Liver (tissue), 9 donors: ENCODE measurements around the gene ANKRD13A. TPM values are rescaled to one million over a fixed set of nuclear protein-coding genes. Genes with fewer than 3 reads are reported as not detected.
A peak's percentile ranks its signal among the peaks of the same experiment; 100 is the strongest.

Experiments used
- DNase-seq: peaks from one replicate; pipeline ENCODE4 v3.0.0-alpha.2; 2017; ENCODE audit warnings: low spot score
- H3K27ac ChIP-seq, 2 donors: one replicate each; pipeline ENCODE4 v1.7.0; 2013; ENCODE audit warnings: inconsistent platforms in 2 of 2, low read length in 2 of 2, control low read depth in 1 of 2, low read depth in 1 of 2, mild to moderate bottlenecking in 1 of 2
- H3K27me3 ChIP-seq, 4 donors: one replicate each; pipeline versions ENCODE4 v1.6.1 to v1.7.0; 2013; ENCODE audit warnings: low read length in 3 of 4, inconsistent platforms in 1 of 4, mild to moderate bottlenecking in 1 of 4, moderate library complexity in 1 of 4; ENCODE audit not compliant: control insufficient read depth in 4 of 4, insufficient read depth in 4 of 4
- H3K36me3 ChIP-seq, 4 donors: one replicate each; pipeline versions ENCODE4 v1.6.1 to v1.7.0; 2013; ENCODE audit warnings: low read length in 3 of 4, mild to moderate bottlenecking in 3 of 4, low read depth in 1 of 4, moderate library complexity in 1 of 4; ENCODE audit not compliant: control insufficient read depth in 4 of 4, insufficient read depth in 3 of 4
- H3K4me1 ChIP-seq, 4 donors: one replicate each; pipeline versions ENCODE4 v1.6.1 to v1.7.0; 2013; ENCODE audit warnings: low read length in 3 of 4, mild to moderate bottlenecking in 3 of 4, moderate library complexity in 1 of 4; ENCODE audit not compliant: control insufficient read depth in 4 of 4, insufficient read depth in 4 of 4
- H3K4me3 ChIP-seq, 3 donors: one replicate each; pipeline versions ENCODE4 v1.6.1 to v1.7.0; 2013; ENCODE audit warnings: low read length in 3 of 3, control low read depth in 1 of 3, low read depth in 1 of 3, mild to moderate bottlenecking in 1 of 3
- H3K9ac ChIP-seq, 2 donors: one replicate each; pipeline ENCODE4 v1.7.0; 2013; ENCODE audit warnings: low read length in 2 of 2, mild to moderate bottlenecking in 2 of 2, moderate library complexity in 2 of 2, control low read depth in 1 of 2, low read depth in 1 of 2
- H3K9me3 ChIP-seq, 4 donors: one replicate each; pipeline versions ENCODE4 v1.6.1 to v1.7.0; 2013; ENCODE audit warnings: low read length in 3 of 4; ENCODE audit not compliant: control insufficient read depth in 4 of 4
- CTCF ChIP-seq: fragments of 150-350 bp; IDR thresholded peaks from 2 replicates; pipeline ENCODE4 v1.5.1; 2017; ENCODE audit warnings: improper control_type of control experiment, low read depth, low read length; ENCODE audit not compliant: missing input control
- EGR1 ChIP-seq, 2 donors: IDR thresholded peaks; 2 replicates each; pipeline ENCODE4 v1.6.1; 2016 to 2018; ENCODE audit warnings: antibody characterized with exemption in 2 of 2, low read depth in 2 of 2
- FOXA1 ChIP-seq: IDR thresholded peaks from 2 replicates; pipeline ENCODE4 v1.6.1; 2016; ENCODE audit warnings: antibody characterized with exemption
- FOXA2 ChIP-seq: IDR thresholded peaks from 2 replicates; pipeline ENCODE4 v1.6.1; 2016; ENCODE audit warnings: antibody characterized with exemption
- GABPA ChIP-seq, 2 donors: IDR thresholded peaks in 1 of 2; conservative IDR thresholded peaks in 1 of 2; 2 replicates each; pipeline ENCODE4 v1.6.1; 2016; ENCODE audit warnings: antibody characterized with exemption in 2 of 2, mild to moderate bottlenecking in 1 of 2, moderate library complexity in 1 of 2
- HNF4A ChIP-seq, 2 donors: conservative IDR thresholded peaks; 2 replicates each; pipeline ENCODE4 v1.6.1; 2016; ENCODE audit warnings: antibody characterized with exemption in 2 of 2, mild to moderate bottlenecking in 2 of 2
- HNF4G ChIP-seq: IDR thresholded peaks from 2 replicates; pipeline ENCODE4 v1.6.1; 2016; ENCODE audit warnings: antibody characterized with exemption
- JUND ChIP-seq, 2 donors: IDR thresholded peaks; 2 replicates each; pipeline ENCODE4 v1.6.1; 2016; ENCODE audit warnings: antibody characterized with exemption in 2 of 2
- NR2F2 ChIP-seq: IDR thresholded peaks from 2 replicates; pipeline ENCODE4 v1.6.1; 2016; ENCODE audit warnings: antibody characterized with exemption
- RAD21 ChIP-seq, 2 donors: IDR thresholded peaks; 2 replicates each; pipeline ENCODE4 v1.6.1; 2016; ENCODE audit warnings: antibody characterized with exemption in 2 of 2, mild to moderate bottlenecking in 2 of 2
- RXRA ChIP-seq, 2 donors: IDR thresholded peaks; 2 replicates each; pipeline ENCODE4 v1.6.1; 2017 to 2018; ENCODE audit warnings: antibody characterized with exemption in 2 of 2, mild to moderate bottlenecking in 1 of 2
- SP1 ChIP-seq: IDR thresholded peaks from 2 replicates; pipeline ENCODE4 v1.6.1; 2018; ENCODE audit warnings: antibody characterized with exemption, mild to moderate bottlenecking
- TAF1 ChIP-seq: conservative IDR thresholded peaks from 2 replicates; pipeline ENCODE4 v1.6.1; 2016; ENCODE audit warnings: antibody characterized with exemption, mild to moderate bottlenecking
- YY1 ChIP-seq: IDR thresholded peaks from 2 replicates; pipeline ENCODE4 v1.6.1; 2016; ENCODE audit warnings: antibody characterized with exemption, mild to moderate bottlenecking
- ZBTB33 ChIP-seq: IDR thresholded peaks from 2 replicates; pipeline ENCODE4 v1.6.1; 2016; ENCODE audit warnings: antibody characterized with exemption
- WGBS: extraction: QIAGEN DNeasy Blood & Tissue Kit; methylation state at CpG from one replicate; pipeline ENCODE4 v1.1.7; 2013; 5-methylcytosine and 5-hydroxymethylcytosine counted together
- polyA plus RNA-seq, 2 donors: library from polyadenylated mRNA; stranded (reverse) in 1 of 2; unstranded in 1 of 2; fragments of 200-250 nt in 1 of 2; fragments of >200 nt in 1 of 2; fragmentation: Nextera tagmentation in 1 of 2; extraction: Ambion mirVana in 1 of 2; gene quantifications; one replicate each; pipeline versions ENCODE4 v1.2.1 to v1.2.3, GENCODE V29; 2013 to 2015
- total RNA-seq, 2 donors: library from RNA; depleted of rRNA; stranded (reverse); fragments of >200 nt; gene quantifications; one replicate each; pipeline ENCODE4 v1.2.3, GENCODE V29; 2014
- TF ChIP-seq, protein P1 (sequence below): IDR thresholded peaks from 2 replicates; pipeline ENCODE4 v1.6.1; 2016; ENCODE audit warnings: antibody characterized with exemption, mild to moderate bottlenecking
- TF ChIP-seq, protein P2 (sequence below): IDR thresholded peaks from 2 replicates; pipeline ENCODE4 v1.6.1; 2016; ENCODE audit warnings: antibody characterized with exemption
- TF ChIP-seq, protein P3 (sequence below): IDR thresholded peaks from 2 replicates; pipeline ENCODE4 v1.6.1; 2016; ENCODE audit warnings: antibody characterized with exemption
- donor health status: healthy.
- donor health status: healthy.
- donor health status: healthy.
- donor health status: healthy.
- donor health status: healthy.

ANKRD13A gene
- total and polyA plus RNA-seq, 4 donors: 7.0 to 40.5 (median 18.8) TPM

- Histone ChIP-seq H3K36me3 (peaks cover 0 to 24% (median 16%) of the 10 kb centered on the region in 4 donors), H3K27me3 (no peaks in the 10 kb centered on the region), H3K27ac (peak overlapping the region; percentile 8 to 29), H3K4me1 (peaks cover 3 to 32% (median 21%) of the 10 kb centered on the region in 4 donors), H3K9ac (no peak overlapping the region), H3K4me3 (no peak overlapping the region), H3K9me3 (no peaks in the 10 kb centered on the region)
- no peak for DNase-seq
- TF ChIP-seq, protein P1, sequence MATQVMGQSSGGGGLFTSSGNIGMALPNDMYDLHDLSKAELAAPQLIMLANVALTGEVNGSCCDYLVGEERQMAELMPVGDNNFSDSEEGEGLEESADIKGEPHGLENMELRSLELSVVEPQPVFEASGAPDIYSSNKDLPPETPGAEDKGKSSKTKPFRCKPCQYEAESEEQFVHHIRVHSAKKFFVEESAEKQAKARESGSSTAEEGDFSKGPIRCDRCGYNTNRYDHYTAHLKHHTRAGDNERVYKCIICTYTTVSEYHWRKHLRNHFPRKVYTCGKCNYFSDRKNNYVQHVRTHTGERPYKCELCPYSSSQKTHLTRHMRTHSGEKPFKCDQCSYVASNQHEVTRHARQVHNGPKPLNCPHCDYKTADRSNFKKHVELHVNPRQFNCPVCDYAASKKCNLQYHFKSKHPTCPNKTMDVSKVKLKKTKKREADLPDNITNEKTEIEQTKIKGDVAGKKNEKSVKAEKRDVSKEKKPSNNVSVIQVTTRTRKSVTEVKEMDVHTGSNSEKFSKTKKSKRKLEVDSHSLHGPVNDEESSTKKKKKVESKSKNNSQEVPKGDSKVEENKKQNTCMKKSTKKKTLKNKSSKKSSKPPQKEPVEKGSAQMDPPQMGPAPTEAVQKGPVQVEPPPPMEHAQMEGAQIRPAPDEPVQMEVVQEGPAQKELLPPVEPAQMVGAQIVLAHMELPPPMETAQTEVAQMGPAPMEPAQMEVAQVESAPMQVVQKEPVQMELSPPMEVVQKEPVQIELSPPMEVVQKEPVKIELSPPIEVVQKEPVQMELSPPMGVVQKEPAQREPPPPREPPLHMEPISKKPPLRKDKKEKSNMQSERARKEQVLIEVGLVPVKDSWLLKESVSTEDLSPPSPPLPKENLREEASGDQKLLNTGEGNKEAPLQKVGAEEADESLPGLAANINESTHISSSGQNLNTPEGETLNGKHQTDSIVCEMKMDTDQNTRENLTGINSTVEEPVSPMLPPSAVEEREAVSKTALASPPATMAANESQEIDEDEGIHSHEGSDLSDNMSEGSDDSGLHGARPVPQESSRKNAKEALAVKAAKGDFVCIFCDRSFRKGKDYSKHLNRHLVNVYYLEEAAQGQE: no peak
- TF ChIP-seq ZBTB33 (no peak), YY1 (no peak), HNF4A (conservative IDR thresholded peaks at IDR 0.05) (no peak), FOXA2 (no peak), RXRA (IDR thresholded peaks at IDR 0.05) (no peak), RAD21 (IDR thresholded peaks at IDR 0.05) (no peak), SP1 (no peak), HNF4G (no peak), NR2F2 (no peak), JUND (IDR thresholded peaks at IDR 0.05) (no peak)
- TF ChIP-seq, protein P2, sequence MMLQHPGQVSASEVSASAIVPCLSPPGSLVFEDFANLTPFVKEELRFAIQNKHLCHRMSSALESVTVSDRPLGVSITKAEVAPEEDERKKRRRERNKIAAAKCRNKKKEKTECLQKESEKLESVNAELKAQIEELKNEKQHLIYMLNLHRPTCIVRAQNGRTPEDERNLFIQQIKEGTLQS: no peak
- TF ChIP-seq, protein P3, sequence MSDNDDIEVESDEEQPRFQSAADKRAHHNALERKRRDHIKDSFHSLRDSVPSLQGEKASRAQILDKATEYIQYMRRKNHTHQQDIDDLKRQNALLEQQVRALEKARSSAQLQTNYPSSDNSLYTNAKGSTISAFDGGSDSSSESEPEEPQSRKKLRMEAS: no peak
- WGBS: 88% methylated on average over 5 of the region's 5 CpGs
Observed at GRCh38 chr12:110037315-110037714, 38.1 kb downstream of the ANKRD13A start.

GRCh38 chr12:110038741-110039084 is 39.5 kb downstream of the ANKRD13A start:
- no peaks in the 10 kb centered on the region for H3K27me3 ChIP-seq
- peaks cover 7 to 42% (median 28%) of the 10 kb centered on the region in 4 donors for H3K4me1 ChIP-seq
- no peak overlapping the region for H3K4me3 ChIP-seq
- no peak for TF ChIP-seq YY1
- TF ChIP-seq EGR1 (IDR thresholded peaks at IDR 0.05; ENCODE audit: low read depth in 2 of 2): no peak
- no peak for TF ChIP-seq RAD21 (IDR thresholded peaks at IDR 0.05)
- no peak for TF ChIP-seq FOXA2
- TF ChIP-seq, protein P3: no peak
- TF ChIP-seq HNF4A (conservative IDR thresholded peaks at IDR 0.05): no peak
- no peak for TF ChIP-seq NR2F2
- TF ChIP-seq ZBTB33: no peak
- TF ChIP-seq FOXA1: no peak
- TF ChIP-seq CTCF: no peak
- TF ChIP-seq, protein P2: no peak
- TF ChIP-seq RXRA (IDR thresholded peaks at IDR 0.05): no peak
- TF ChIP-seq TAF1: no peak
- TF ChIP-seq GABPA (IDR thresholded peaks at IDR 0.05 in 1 of 2, conservative IDR thresholded peaks at IDR 0.05 in 1 of 2): no peak
- no peak for TF ChIP-seq HNF4G
- H3K9ac ChIP-seq: no peak overlapping the region
- peak overlapping the region; percentile 56 to 72 for H3K27ac ChIP-seq
- H3K9me3 ChIP-seq: no peaks in the 10 kb centered on the region
- WGBS: 45% methylated on average over 5 of the region's 5 CpGs
- no peak for DNase-seq
- H3K36me3 ChIP-seq: peaks cover 0 to 17% (median 13%) of the 10 kb centered on the region in 4 donors
